ENCODE data around the gene ZC3H11A.
"Not testable (repeated sequence)": the region's sequence is repeated elsewhere in the genome, so short reads cannot be mapped to it uniquely, and the experiment has no call there.

Gene ZC3H11A

GRCh38 chr1:203781962-203782361 lies 13.5 kb upstream of the ZC3H11A start:
- DNase-seq, result no peak

- no peak for DNase-seq
Measured at GRCh38 chr1:203789966-203790365, 5.5 kb upstream of the ZC3H11A start.

- no peak for DNase-seq
Measured at GRCh38 chr1:203791498-203791897, 3.9 kb upstream of the ZC3H11A start.

- no peak for DNase-seq
Measured at GRCh38 chr1:203792486-203792885, 2.9 kb upstream of the ZC3H11A start.

GRCh38 chr1:203793561-203793960 lies 1.9 kb upstream of the ZC3H11A start:
- DNase-seq, result not testable (repeated sequence)

- no peak for DNase-seq
Measured at GRCh38 chr1:203794764-203795440, 521 bp upstream of the ZC3H11A start.

GRCh38 chr1:203796236-203796605 lies 798 bp downstream of the ZC3H11A start:
- DNase-seq, result peak; percentile 49

- no peak for DNase-seq
Measured at GRCh38 chr1:203797216-203797615, 1.8 kb downstream of the ZC3H11A start.

GRCh38 chr1:203797948-203798655 lies 2.7 kb downstream of the ZC3H11A start:
- DNase-seq, result no peak

- no peak for DNase-seq
Measured at GRCh38 chr1:203799157-203799556, 3.7 kb downstream of the ZC3H11A start.

GRCh38 chr1:203799971-203800370 lies 4.5 kb downstream of the ZC3H11A start:
- no peak for DNase-seq

- no peak for DNase-seq
Measured at GRCh38 chr1:203805689-203806088, 10.3 kb downstream of the ZC3H11A start.

- peak; percentile 87 for DNase-seq
Measured at GRCh38 chr1:203807196-203807595, 11.8 kb downstream of the ZC3H11A start.

- no peak for DNase-seq
Measured at GRCh38 chr1:203813581-203814341, 18.3 kb downstream of the ZC3H11A start.

- DNase-seq, result no peak
Measured at GRCh38 chr1:203818399-203818798, 23.0 kb downstream of the ZC3H11A start.

GRCh38 chr1:203823306-203823705 lies 27.9 kb downstream of the ZC3H11A start:
- DNase-seq, result peak; percentile 51

- no peak for DNase-seq
Measured at GRCh38 chr1:203826175-203826574, 30.8 kb downstream of the ZC3H11A start.

GRCh38 chr1:203828002-203828401 lies 32.6 kb downstream of the ZC3H11A start:
- peak; percentile 14 for DNase-seq

GRCh38 chr1:203828503-203828902 lies 33.1 kb downstream of the ZC3H11A start:
- no peak for DNase-seq

- DNase-seq, result not testable (repeated sequence)
Measured at GRCh38 chr1:203829247-203829646, 33.8 kb downstream of the ZC3H11A start.

- DNase-seq, result no peak
Measured at GRCh38 chr1:203835476-203835875, 40.1 kb downstream of the ZC3H11A start.

GRCh38 chr1:203839081-203839480 lies 43.7 kb downstream of the ZC3H11A start:
- DNase-seq, result peak; percentile 90

- DNase-seq, result no peak
Measured at GRCh38 chr1:203840208-203840808, 44.9 kb downstream of the ZC3H11A start.
